HCT116 (cell line): ENCODE results near the gene CCR2. TPM values are rescaled to one million over a fixed set of nuclear protein-coding genes. Genes with fewer than 3 reads are reported as not detected.

Experiments used
- ATAC-seq: fragments of 200-7000 bp; cut with Tn5 transposase; 2 replicates; pipeline ENCODE4 v1.9.1; 2020; ENCODE audit warnings: mild to moderate bottlenecking, moderate library complexity
- BruUV-seq: library from RNA; stranded (reverse); fragments of 400-500 nt; replicated peaks from 2 replicates; lab custom pipeline; 2021; lab: Mats Ljungman, UMichigan
- CTCF ChIA-PET: fragments of 300-600 bp; sonication (Branson Sonifier 250); formaldehyde crosslinking; loops from one replicate; lab custom pipeline; 2021; ENCODE audit warnings: antibody characterized with exemption; lab: Charles Lee
- POLR2A ChIA-PET: fragments of 300-600, 350-600 bp; sonication (Branson Sonifier 250); formaldehyde crosslinking; loops from one replicate; lab custom pipeline; 2021; ENCODE audit warnings: antibody characterized with exemption; lab: Charles Lee
- RAD21 ChIA-PET, 2 experiments: fragments of 300-600 bp; sonication (Branson Sonifier 250); formaldehyde crosslinking; loops; one replicate each; lab custom pipeline; 2023; ENCODE audit warnings: low total read pairs in 2 of 2; ENCODE audit not compliant: uncharacterized antibody in 2 of 2, unreplicated experiment in 2 of 2, low non-redundant PET in 1 of 2; lab: Charles Lee
- DNase-seq: peaks from one replicate; pipeline ENCODE4 v3.0.0-alpha.2; 2010; ENCODE audit warnings: low read depth, low spot score
- H2AFZ ChIP-seq: fragments of 200-600 bp; shearing (Covaris generic), sonication (generic); 2 replicates; pipeline ENCODE4 v1.6.1; 2017; ENCODE audit warnings: low read depth, mixed run types, mixed read lengths, antibody characterized with exemption, low read length; ENCODE audit not compliant: poor library complexity, severe bottlenecking
- H3K27ac ChIP-seq: 2 replicates; pipeline ENCODE4 v1.5.1; 2012; ENCODE audit warnings: low read depth, low read length
- H3K27me3 ChIP-seq: fragments of 200-600 bp; sonication (generic); 2 replicates; pipeline ENCODE4 v1.6.1; 2016; ENCODE audit warnings: mixed run types, low read length, mixed read lengths; ENCODE audit not compliant: insufficient read depth
- H3K36me3 ChIP-seq, 2 experiments: fragments of 200-500 bp in 1 of 2; fragments of 200-600 bp in 1 of 2; sonication (Bioruptor generic) in 1 of 2; sonication (generic) in 1 of 2; 2 replicates each; pipeline versions ENCODE4 v1.5.1 to v1.6.1; 2014 to 2016; ENCODE audit warnings: low read length in 2 of 2, inconsistent platforms in 1 of 2, mixed read lengths in 1 of 2, mixed run types in 1 of 2; ENCODE audit not compliant: insufficient read depth in 2 of 2, control insufficient read depth in 1 of 2
- H3K4me1 ChIP-seq, 2 experiments: fragments of 200-600 bp in 1 of 2; sonication (generic) in 1 of 2; 2 replicates each; pipeline versions ENCODE4 v1.5.1 to v1.6.1; 2012 to 2017; ENCODE audit warnings: low read length in 2 of 2, inconsistent platforms in 1 of 2, mild to moderate bottlenecking in 1 of 2, mixed read lengths in 1 of 2, mixed run types in 1 of 2, moderate library complexity in 1 of 2; ENCODE audit not compliant: insufficient read depth in 2 of 2, control insufficient read depth in 1 of 2
- H3K4me2 ChIP-seq: fragments of 200-600 bp; sonication (generic); 2 replicates; pipeline ENCODE4 v1.6.1; 2017; ENCODE audit warnings: mixed run types, low read length, mixed read lengths
- H3K4me3 ChIP-seq, 2 experiments: fragments of 200-600 bp in 1 of 2; sonication (generic) in 1 of 2; replicated peaks in 1 of 2; 2 replicates each; pipeline ENCODE4 v1.5.1; 2011 to 2016; ENCODE audit warnings: low read length in 2 of 2, control low read depth in 1 of 2, low read depth in 1 of 2, mild to moderate bottlenecking in 1 of 2, mixed read lengths in 1 of 2, mixed run types in 1 of 2
- H3K79me2 ChIP-seq: fragments of 200-600 bp; sonication (generic); 2 replicates; pipeline ENCODE4 v1.6.1; 2017; ENCODE audit warnings: mild to moderate bottlenecking, mixed run types, low read length, moderate library complexity, mixed read lengths; ENCODE audit not compliant: insufficient read depth
- H3K9ac ChIP-seq: fragments of 200-600 bp; sonication (generic); 2 replicates; pipeline ENCODE4 v1.6.1; 2016; ENCODE audit warnings: low read length, mixed read lengths
- H3K9me2 ChIP-seq: fragments of 200-600 bp; sonication (generic), shearing (Covaris generic); 2 replicates; pipeline ENCODE4 v1.6.1; 2017; ENCODE audit warnings: mixed run types, mild to moderate bottlenecking, moderate library complexity; ENCODE audit not compliant: insufficient read depth
- H3K9me3 ChIP-seq, 2 experiments: fragments of 200-500 bp in 1 of 2; fragments of 200-600 bp in 1 of 2; sonication (Bioruptor generic) in 1 of 2; sonication (generic) in 1 of 2; 2 replicates each; pipeline ENCODE4 v1.6.1; 2014 to 2017; ENCODE audit warnings: low read length in 2 of 2, mixed read lengths in 2 of 2, inconsistent platforms in 1 of 2, low read depth in 1 of 2, mild to moderate bottlenecking in 1 of 2, mixed run types in 1 of 2, moderate library complexity in 1 of 2; ENCODE audit not compliant: control insufficient read depth in 1 of 2, insufficient read depth in 1 of 2
- H4K20me1 ChIP-seq: fragments of 200-600 bp; sonication (generic), shearing (Covaris generic); 2 replicates; pipeline ENCODE4 v1.6.1; 2017; ENCODE audit warnings: mixed run types, mild to moderate bottlenecking, moderate library complexity; ENCODE audit not compliant: insufficient read depth
- ATF3 ChIP-seq: IDR thresholded peaks from 2 replicates; pipeline ENCODE4 v1.6.1; 2012
- EZH2 ChIP-seq: fragments of 200-600 bp; sonication (generic); IDR thresholded peaks from 2 replicates; pipeline ENCODE4 v1.6.1; 2017; ENCODE audit warnings: antibody characterized with exemption, mixed run types
- EZH2phosphoT487 ChIP-seq: fragments of 200-600 bp; IDR thresholded peaks from 2 replicates; pipeline ENCODE4 v1.6.1; 2018; ENCODE audit warnings: antibody characterized with exemption, borderline replicate concordance
- FOSL1 ChIP-seq: IDR thresholded peaks from 2 replicates; pipeline ENCODE4 v1.6.1; 2012; ENCODE audit warnings: low read depth
- JUND ChIP-seq: IDR thresholded peaks from 2 replicates; pipeline ENCODE4 v1.6.1; 2012
- RAD21 ChIP-seq: IDR thresholded peaks from 2 replicates; pipeline ENCODE4 v1.6.1; 2012; ENCODE audit warnings: low read depth, mild to moderate bottlenecking
- SP1 ChIP-seq: IDR thresholded peaks from 2 replicates; pipeline ENCODE4 v1.6.1; 2012; ENCODE audit warnings: low read depth
- YY1 ChIP-seq: IDR thresholded peaks from 2 replicates; pipeline ENCODE4 v1.6.1; 2011; ENCODE audit warnings: low read length, low read depth, moderate library complexity, mild to moderate bottlenecking; ENCODE audit not compliant: insufficient replicate concordance; ENCODE audit errors: extremely low read depth
- ZBTB33 ChIP-seq: IDR thresholded peaks from 2 replicates; pipeline ENCODE4 v1.6.1; 2011; ENCODE audit warnings: mild to moderate bottlenecking, low read length, moderate library complexity; ENCODE audit not compliant: insufficient replicate concordance; ENCODE audit errors: extremely low read depth
- ZFX ChIP-seq: fragments of 450-650 bp; IDR thresholded peaks from 2 replicates; pipeline ENCODE4 v1.6.1; 2017
- ZNF274 ChIP-seq: fragments of 200-500 bp; sonication (Bioruptor generic); IDR thresholded peaks from 2 replicates; pipeline ENCODE4 v1.6.1; 2014; ENCODE audit warnings: mild to moderate bottlenecking, low read depth, low read length, inconsistent platforms
- intact Hi-C: fragments of 100-400 bp; cut with micrococcal nuclease; formaldehyde crosslinking; loops from 2 replicates; pipeline ENCODE4 v1.10.0; 2022
- total RNA-seq: library from RNA; stranded (reverse); gene quantifications from one replicate; pipeline ENCODE4 v1.2.1, GENCODE V29; 2021; ENCODE audit not compliant: unreplicated experiment
- TF ChIP-seq, protein P1 (sequence below): IDR thresholded peaks from 2 replicates; pipeline ENCODE4 v1.6.1; 2012; ENCODE audit warnings: low read depth

The CCR2 gene
- total RNA-seq, 1 experiment from 2014 or later = not detected

GRCh38 chr3:46374755-46375154, 20.8 kb downstream of the CCR2 start:
- Histone ChIP-seq H3K9ac (no peak overlapping the region), H3K9me2 (no peaks in the 10 kb centered on the region), H3K36me3 (no peaks in the 10 kb centered on the region), H3K9me3 (no peaks in the 10 kb centered on the region), H3K4me1 (peaks cover 0 to 3% of the 10 kb centered on the region in 2 experiments; a peak in 1 of 4 replicates), H3K27ac (no peak overlapping the region), H3K79me2 (no peaks in the 10 kb centered on the region), H2AFZ (no peak overlapping the region), H3K27me3 (peaks cover 55% of the 10 kb centered on the region), H3K4me3 (no peak overlapping the region), H3K4me2 (no peak overlapping the region), H4K20me1 (no peaks in the 10 kb centered on the region)
- POLR2A ChIA-PET = no interaction called here
- ATAC-seq = no peak
- CTCF ChIA-PET = no interaction called here
- RAD21 ChIA-PET = no interaction called here
- no TSS peak for BruUV-seq
- intact Hi-C loops = loop anchor here (5.0 to 10.0 kb wide), 2 partner anchors 297 to 610 kb away; no protein-coding TSS in a partner anchor
- TF ChIP-seq ZFX (no peak), EZH2phosphoT487 (no peak)
- no peak for DNase-seq

GRCh38 chr3:46375218-46375617, 21.3 kb downstream of the CCR2 start:
- Histone ChIP-seq H3K27me3 (peaks cover 50% of the 10 kb centered on the region), H3K4me2 (no peak overlapping the region), H3K27ac (no peak overlapping the region), H3K79me2 (no peaks in the 10 kb centered on the region), H3K4me3 (no peak overlapping the region), H3K9me3 (no peaks in the 10 kb centered on the region), H3K36me3 (no peaks in the 10 kb centered on the region), H3K9me2 (no peaks in the 10 kb centered on the region), H3K9ac (no peak overlapping the region), H4K20me1 (no peaks in the 10 kb centered on the region), H3K4me1 (peaks cover 0 to 3% of the 10 kb centered on the region in 2 experiments; a peak in 1 of 4 replicates), H2AFZ (no peak overlapping the region)
- RAD21 ChIA-PET = no interaction called here
- DNase-seq = no peak
- POLR2A ChIA-PET = no interaction called here
- BruUV-seq = no TSS peak
- CTCF ChIA-PET = no interaction called here
- ATAC-seq = no peak
- intact Hi-C loops = loop anchor here (5.0 to 10.0 kb wide), 2 partner anchors 298 to 610 kb away; no protein-coding TSS in a partner anchor
- no peak for TF ChIP-seq SP1
- TF ChIP-seq RAD21 = no peak
- TF ChIP-seq ATF3 = no peak
- no peak for TF ChIP-seq FOSL1
- TF ChIP-seq, protein P1, sequence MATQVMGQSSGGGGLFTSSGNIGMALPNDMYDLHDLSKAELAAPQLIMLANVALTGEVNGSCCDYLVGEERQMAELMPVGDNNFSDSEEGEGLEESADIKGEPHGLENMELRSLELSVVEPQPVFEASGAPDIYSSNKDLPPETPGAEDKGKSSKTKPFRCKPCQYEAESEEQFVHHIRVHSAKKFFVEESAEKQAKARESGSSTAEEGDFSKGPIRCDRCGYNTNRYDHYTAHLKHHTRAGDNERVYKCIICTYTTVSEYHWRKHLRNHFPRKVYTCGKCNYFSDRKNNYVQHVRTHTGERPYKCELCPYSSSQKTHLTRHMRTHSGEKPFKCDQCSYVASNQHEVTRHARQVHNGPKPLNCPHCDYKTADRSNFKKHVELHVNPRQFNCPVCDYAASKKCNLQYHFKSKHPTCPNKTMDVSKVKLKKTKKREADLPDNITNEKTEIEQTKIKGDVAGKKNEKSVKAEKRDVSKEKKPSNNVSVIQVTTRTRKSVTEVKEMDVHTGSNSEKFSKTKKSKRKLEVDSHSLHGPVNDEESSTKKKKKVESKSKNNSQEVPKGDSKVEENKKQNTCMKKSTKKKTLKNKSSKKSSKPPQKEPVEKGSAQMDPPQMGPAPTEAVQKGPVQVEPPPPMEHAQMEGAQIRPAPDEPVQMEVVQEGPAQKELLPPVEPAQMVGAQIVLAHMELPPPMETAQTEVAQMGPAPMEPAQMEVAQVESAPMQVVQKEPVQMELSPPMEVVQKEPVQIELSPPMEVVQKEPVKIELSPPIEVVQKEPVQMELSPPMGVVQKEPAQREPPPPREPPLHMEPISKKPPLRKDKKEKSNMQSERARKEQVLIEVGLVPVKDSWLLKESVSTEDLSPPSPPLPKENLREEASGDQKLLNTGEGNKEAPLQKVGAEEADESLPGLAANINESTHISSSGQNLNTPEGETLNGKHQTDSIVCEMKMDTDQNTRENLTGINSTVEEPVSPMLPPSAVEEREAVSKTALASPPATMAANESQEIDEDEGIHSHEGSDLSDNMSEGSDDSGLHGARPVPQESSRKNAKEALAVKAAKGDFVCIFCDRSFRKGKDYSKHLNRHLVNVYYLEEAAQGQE = no peak
- TF ChIP-seq EZH2 = no peak
- TF ChIP-seq JUND = no peak
- TF ChIP-seq ZBTB33 = no peak
- TF ChIP-seq ZNF274 = no peak
- no peak for TF ChIP-seq YY1
